Measurements from ENCODE around the gene UCK1. TPM values are rescaled to one million over a fixed set of nuclear protein-coding genes. Genes with fewer than 3 reads are reported as not detected.

UCK1 gene
- polyA plus RNA-seq, 2 of the 4 experiments (the other 2 are of a cell fraction), result 18.0 to 26.5 TPM

DNA sequence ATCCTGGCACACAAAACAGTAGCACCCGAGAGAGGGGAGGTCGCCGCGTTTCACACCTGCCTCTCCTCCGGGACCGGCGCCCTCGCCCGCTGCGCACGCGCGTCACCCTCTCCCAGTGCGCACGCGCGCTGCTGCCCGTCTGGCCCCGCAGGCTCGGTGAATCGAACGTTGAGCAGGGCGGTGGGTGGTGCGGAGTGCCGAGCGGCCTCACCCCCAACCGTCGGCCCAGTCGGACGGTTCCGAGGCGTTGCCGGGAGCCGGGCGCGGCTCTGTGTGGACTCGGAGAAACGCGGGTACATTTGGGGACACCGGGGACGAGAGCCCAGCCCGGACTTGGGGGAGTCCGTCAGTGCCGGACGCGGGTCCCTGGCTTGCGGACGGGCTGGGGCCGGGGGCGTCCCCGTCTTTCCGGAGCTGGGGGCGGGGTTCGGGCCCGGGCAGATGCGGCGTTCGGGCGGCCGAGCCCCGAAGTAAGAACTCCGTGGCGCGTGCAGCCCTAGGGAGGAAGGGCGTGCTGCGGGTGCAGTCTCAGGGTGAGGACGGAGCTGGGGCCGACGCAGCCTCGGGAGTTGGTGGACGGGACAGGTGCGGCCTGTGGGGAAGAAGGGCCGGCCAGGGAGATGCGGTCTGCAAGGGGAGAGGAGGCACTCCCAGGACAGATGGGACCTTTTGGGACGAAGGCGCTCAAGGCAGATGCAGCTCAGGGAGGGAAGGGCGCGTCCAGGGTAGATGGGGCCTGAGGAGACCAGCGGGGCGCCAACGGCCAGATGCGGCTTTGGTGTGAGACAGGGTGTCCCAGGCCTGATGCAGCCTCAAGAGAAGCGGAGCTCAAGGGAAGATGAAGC lies 28.1 kb downstream of the UCK1 start, which contains the start of gene POMT1 (continued):
- TF ChIP-seq FOSL2 (IDR thresholded peaks at IDR 0.05) (no peak), FOSL2 (CRISPR knock-in tag; IDR thresholded peaks at IDR 0.05) (no peak), CBX8 (IDR thresholded peaks at IDR 0.05) (no peak)
- TF ChIP-seq, protein P1, sequence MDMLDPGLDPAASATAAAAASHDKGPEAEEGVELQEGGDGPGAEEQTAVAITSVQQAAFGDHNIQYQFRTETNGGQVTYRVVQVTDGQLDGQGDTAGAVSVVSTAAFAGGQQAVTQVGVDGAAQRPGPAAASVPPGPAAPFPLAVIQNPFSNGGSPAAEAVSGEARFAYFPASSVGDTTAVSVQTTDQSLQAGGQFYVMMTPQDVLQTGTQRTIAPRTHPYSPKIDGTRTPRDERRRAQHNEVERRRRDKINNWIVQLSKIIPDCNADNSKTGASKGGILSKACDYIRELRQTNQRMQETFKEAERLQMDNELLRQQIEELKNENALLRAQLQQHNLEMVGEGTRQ (IDR thresholded peaks at IDR 0.05), result no peak

DNA sequence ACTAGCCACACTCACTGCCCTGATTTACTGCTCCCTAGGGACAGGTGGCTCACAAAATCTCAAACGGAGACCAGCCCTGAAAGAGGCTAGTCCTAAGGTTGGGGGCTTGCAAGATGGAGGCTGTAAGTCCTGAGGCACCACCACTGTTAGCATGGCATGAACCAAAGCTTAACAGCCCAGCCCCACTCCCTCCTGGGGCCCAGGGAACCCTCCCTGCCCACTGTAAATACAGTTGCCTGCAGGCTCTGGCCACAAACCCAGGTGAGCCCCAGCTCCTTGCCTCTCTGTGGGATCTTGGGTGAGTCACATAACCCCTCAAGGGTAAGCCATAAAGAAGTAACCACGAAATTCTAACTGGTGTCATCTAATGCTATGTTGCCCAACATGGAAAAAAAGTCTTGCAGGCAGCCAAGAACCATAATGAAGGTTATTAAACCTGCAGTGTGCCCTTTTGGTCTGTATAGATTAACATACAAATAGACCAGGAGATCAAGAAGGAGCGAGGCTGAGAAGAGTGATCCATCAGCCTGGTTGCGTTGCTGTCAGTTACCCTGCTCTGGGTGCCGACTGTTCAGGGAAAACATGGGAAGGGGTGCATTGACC lies 30.0 kb downstream of the UCK1 start:
- 54% methylated on average over 5 of the region's 5 CpGs for WGBS (ENCODE audit: missing lambda C conversion rate)
- CTCF ChIA-PET, result interaction anchor here (0.9 to 2.0 kb wide), 7 partner anchors 13 to 240 kb away, joined by 3 to 7 read pairs (median 3); partner anchors contain the start of gene RAPGEF1
- H3K4me2 ChIP-seq, result no peak overlapping the region
- DNase-seq (ENCODE audit: low read depth in 1 of 2, low spot score in 1 of 2) (no peak), FAIRE-seq (no peak), ATAC-seq (peak in 1 of 2 experiments; percentile 6; a peak in 1 of 6 replicates)
- POLR2A ChIA-PET, result no interaction called here
- no peak for TF ChIP-seq EHMT2 (IDR thresholded peaks at IDR 0.05; ENCODE audit: low read depth)
- no peak for TF ChIP-seq TFCP2L1 (CRISPR knock-in tag; IDR thresholded peaks at IDR 0.05)
- TF ChIP-seq RFX5 (IDR thresholded peaks at IDR 0.05), result no peak
- TF ChIP-seq SMC3 (IDR thresholded peaks at IDR 0.05), result no peak
- peak; percentile 18; the same call in 1 of the 2 replicates for TF ChIP-seq TP53 (CRISPR knock-in tag; IDR thresholded peaks at IDR 0.05)
- TF ChIP-seq FOXS1 (CRISPR knock-in tag; IDR thresholded peaks at IDR 0.05), result no peak
- TF ChIP-seq, protein P2, sequence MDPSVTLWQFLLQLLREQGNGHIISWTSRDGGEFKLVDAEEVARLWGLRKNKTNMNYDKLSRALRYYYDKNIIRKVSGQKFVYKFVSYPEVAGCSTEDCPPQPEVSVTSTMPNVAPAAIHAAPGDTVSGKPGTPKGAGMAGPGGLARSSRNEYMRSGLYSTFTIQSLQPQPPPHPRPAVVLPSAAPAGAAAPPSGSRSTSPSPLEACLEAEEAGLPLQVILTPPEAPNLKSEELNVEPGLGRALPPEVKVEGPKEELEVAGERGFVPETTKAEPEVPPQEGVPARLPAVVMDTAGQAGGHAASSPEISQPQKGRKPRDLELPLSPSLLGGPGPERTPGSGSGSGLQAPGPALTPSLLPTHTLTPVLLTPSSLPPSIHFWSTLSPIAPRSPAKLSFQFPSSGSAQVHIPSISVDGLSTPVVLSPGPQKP (IDR thresholded peaks at IDR 0.05; ENCODE audit: low read depth, low read length), result no peak
- no peak for TF ChIP-seq CBX8 (IDR thresholded peaks at IDR 0.05)
- TF ChIP-seq, protein P3, sequence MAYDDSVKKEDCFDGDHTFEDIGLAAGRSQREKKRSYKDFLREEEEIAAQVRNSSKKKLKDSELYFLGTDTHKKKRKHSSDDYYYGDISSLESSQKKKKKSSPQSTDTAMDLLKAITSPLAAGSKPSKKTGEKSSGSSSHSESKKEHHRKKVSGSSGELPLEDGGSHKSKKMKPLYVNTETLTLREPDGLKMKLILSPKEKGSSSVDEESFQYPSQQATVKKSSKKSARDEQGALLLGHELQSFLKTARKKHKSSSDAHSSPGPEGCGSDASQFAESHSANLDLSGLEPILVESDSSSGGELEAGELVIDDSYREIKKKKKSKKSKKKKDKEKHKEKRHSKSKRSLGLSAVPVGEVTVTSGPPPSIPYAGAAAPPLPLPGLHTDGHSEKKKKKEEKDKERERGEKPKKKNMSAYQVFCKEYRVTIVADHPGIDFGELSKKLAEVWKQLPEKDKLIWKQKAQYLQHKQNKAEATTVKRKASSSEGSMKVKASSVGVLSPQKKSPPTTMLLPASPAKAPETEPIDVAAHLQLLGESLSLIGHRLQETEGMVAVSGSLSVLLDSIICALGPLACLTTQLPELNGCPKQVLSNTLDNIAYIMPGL (CRISPR knock-in tag; IDR thresholded peaks at IDR 0.05; ENCODE audit: borderline replicate concordance), result no peak
- TF ChIP-seq GATA3 (IDR thresholded peaks at IDR 0.05; ENCODE audit: borderline replicate concordance), result 0 out of 2 replicates have a peak, but pooled peaks have one; percentile 12
- TF ChIP-seq NPAS2 (CRISPR knock-in tag; IDR thresholded peaks at IDR 0.05; ENCODE audit: borderline replicate concordance), result no peak
- TF ChIP-seq, protein P4, sequence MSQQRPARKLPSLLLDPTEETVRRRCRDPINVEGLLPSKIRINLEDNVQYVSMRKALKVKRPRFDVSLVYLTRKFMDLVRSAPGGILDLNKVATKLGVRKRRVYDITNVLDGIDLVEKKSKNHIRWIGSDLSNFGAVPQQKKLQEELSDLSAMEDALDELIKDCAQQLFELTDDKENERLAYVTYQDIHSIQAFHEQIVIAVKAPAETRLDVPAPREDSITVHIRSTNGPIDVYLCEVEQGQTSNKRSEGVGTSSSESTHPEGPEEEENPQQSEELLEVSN (IDR thresholded peaks at IDR 0.05; ENCODE audit: borderline replicate concordance, low read depth), result no peak
- TF ChIP-seq, protein P1 (IDR thresholded peaks at IDR 0.05), result no peak
- 0 out of 2 replicates have a peak, but pooled peaks have one; percentile 33 for TF ChIP-seq RARB (CRISPR knock-in tag; IDR thresholded peaks at IDR 0.05)
- no peaks in the 10 kb centered on the region for H3K9me3 ChIP-seq
- no peak overlapping the region for H3K27ac ChIP-seq
- peaks cover 10% of the 10 kb centered on the region; the same call in 2 of the 3 replicates for H3K4me1 ChIP-seq
- H3K4me3 ChIP-seq, result no peak overlapping the region

DNA sequence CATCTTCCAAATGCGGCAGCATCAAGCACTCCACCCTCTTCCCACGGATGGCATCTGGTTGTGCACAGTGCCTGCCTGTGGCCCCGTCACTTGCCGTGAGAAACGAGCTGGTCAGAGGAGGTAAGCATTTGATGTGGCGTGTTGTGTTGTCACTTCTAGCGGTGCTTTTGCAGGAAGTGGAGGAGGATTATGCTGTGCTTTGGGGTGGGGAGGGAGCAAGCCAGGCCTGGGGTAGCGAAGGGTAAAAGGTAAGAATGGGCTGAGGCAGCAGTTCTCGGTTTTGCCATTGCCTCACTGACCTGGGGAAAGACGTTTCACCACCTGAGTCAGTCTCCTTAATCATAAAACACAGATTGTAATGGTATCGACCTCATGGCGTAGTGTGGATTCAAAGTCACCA lies 30.7 kb downstream of the UCK1 start:
- TF ChIP-seq ZFP36 (IDR thresholded peaks at IDR 0.05; ENCODE audit: borderline replicate concordance, partially characterized antibody), result no peak
- TF ChIP-seq RFX5 (IDR thresholded peaks at IDR 0.05), result no peak
- TF ChIP-seq RCOR1 (IDR thresholded peaks at IDR 0.05; ENCODE audit: low read depth, low read length), result no peak
- TF ChIP-seq MAFK (IDR thresholded peaks at IDR 0.05; ENCODE audit: partially characterized antibody), result peak; percentile 57
- H3K9me3 ChIP-seq, result no peaks in the 10 kb centered on the region
- 84% methylated on average over 12 of the region's 12 CpGs for WGBS (ENCODE audit: missing lambda C conversion rate)
- no peak overlapping the region for H3K4me2 ChIP-seq
- H3K4me3 ChIP-seq, result no peak overlapping the region
- FAIRE-seq, result no peak
- H3K27ac ChIP-seq, result no peak overlapping the region
- ChIA-PET POLR2A (no interaction called here), CTCF (interaction anchor here (0.9 to 2.0 kb wide), 8 partner anchors 13 to 246 kb away, joined by 3 to 7 read pairs (median 3); partner anchors contain the start of gene RAPGEF1)
- ATAC-seq, result no peak
- H3K4me1 ChIP-seq, result peaks cover 10% of the 10 kb centered on the region; the same call in 2 of the 3 replicates
- DNase-seq (ENCODE audit: low read depth in 1 of 2, low spot score in 1 of 2), result no peak
